Fibroblast of lung (primary cell): Measurements from ENCODE around the gene SETX.

Source experiments
- CTCF ChIP-seq, 2 donors: IDR thresholded peaks in 1 of 2; conservative IDR thresholded peaks in 1 of 2; 1 replicate in 1 of 2; 2 replicates in 1 of 2; pipeline ENCODE4 v1.5.1; 2011 to 2012; ENCODE audit warnings: low read length in 2 of 2, control low read depth in 1 of 2, inconsistent platforms in 1 of 2, low read depth in 1 of 2, mild to moderate bottlenecking in 1 of 2
- EZH2 ChIP-seq: IDR thresholded peaks from 2 replicates; pipeline ENCODE4 v1.5.1; 2012; ENCODE audit warnings: low read length, control low read depth, mild to moderate bottlenecking; ENCODE audit errors: missing control alignments

- TF ChIP-seq EZH2 (no peak), CTCF (conservative IDR thresholded peaks at IDR 0.05 in 1 of 2, IDR thresholded peaks at IDR 0.05 in 1 of 2; ENCODE audit: low read depth in 1 of 2, low read length in 2 of 2) (no peak)
Observed at GRCh38 chr9:132240841-132241482, 113.8 kb downstream of the SETX start.
